Bronchial epithelial cell (primary cell): ENCODE results near the gene GABARAPL2. TPM values are rescaled to one million over a fixed set of nuclear protein-coding genes. Genes with fewer than 3 reads are reported as not detected.

Experiments
- DNase-seq: peaks from one replicate; pipeline ENCODE4 v3.0.0-alpha.2; 2010; ENCODE audit warnings: low read depth
- FAIRE-seq: peaks from 2 replicates; lab custom pipeline; 2011; peaks lifted over from hg19 to GRCh38; lab: Jason Lieb, UNC
- H3K27me3 ChIP-seq: 2 replicates; pipeline ENCODE4 v1.5.1; 2011; ENCODE audit warnings: low read length; ENCODE audit not compliant: control insufficient read depth, insufficient read depth
- H3K36me3 ChIP-seq: 2 replicates; pipeline ENCODE4 v1.5.1; 2011; ENCODE audit warnings: low read length; ENCODE audit not compliant: control insufficient read depth, insufficient read depth
- H3K4me3 ChIP-seq: 2 replicates; pipeline ENCODE4 v1.5.1; 2011; ENCODE audit warnings: mild to moderate bottlenecking, low read depth, low read length, control low read depth
- CTCF ChIP-seq: IDR thresholded peaks from 2 replicates; pipeline ENCODE4 v1.5.1; 2011; ENCODE audit warnings: mild to moderate bottlenecking, moderate library complexity, low read length, control low read depth, inconsistent platforms; ENCODE audit not compliant: insufficient read depth, severe bottlenecking
- total RNA-seq: library from RNA; depleted of rRNA; stranded (reverse); fragments of >200 nt; gene quantifications from 2 replicates; pipeline ENCODE4 v1.2.1, GENCODE V29; 2014

GABARAPL2 gene
- 27.6 and 32.0 TPM in 2 replicates for total RNA-seq

- no peak for TF ChIP-seq CTCF
- Histone ChIP-seq H3K4me3 (peak within 1 kb of the TSS; percentile 84), H3K27me3 (no peaks in the 10 kb centered on the region), H3K36me3 (peaks cover 6% of the 10 kb centered on the region)
- no peak for FAIRE-seq
- peak; percentile 61 for DNase-seq
These were observed at the start of gene GABARAPL2 for GRCh38 chr16:75566040-75566757. TSS of gene GABARAPL2 (plus strand) at chr16:75566379. CDS start at chr16:75566487, 108 bp downstream.

- DNase-seq: no peak
- no peak for FAIRE-seq
- no peak for TF ChIP-seq CTCF
- Histone ChIP-seq H3K27me3 (no peaks in the 10 kb centered on the region), H3K4me3 (no peak overlapping the region), H3K36me3 (no peaks in the 10 kb centered on the region)
These were observed 47.0 kb upstream of the GABARAPL2 start for GRCh38 chr16:75519175-75519574.

GRCh38 chr16:75526032-75526790, 40.0 kb upstream of the GABARAPL2 start:
- H3K36me3 ChIP-seq: no peaks in the 10 kb centered on the region
- no peak for FAIRE-seq
- no peak for DNase-seq
- no peak overlapping the region for H3K4me3 ChIP-seq
- H3K27me3 ChIP-seq: no peaks in the 10 kb centered on the region
- TF ChIP-seq CTCF: no peak

GRCh38 chr16:75527825-75528299, 38.3 kb upstream of the GABARAPL2 start:
- DNase-seq (no peak), FAIRE-seq (no peak)
- H3K36me3 ChIP-seq: no peaks in the 10 kb centered on the region
- H3K4me3 ChIP-seq: no peak overlapping the region
- TF ChIP-seq CTCF: no peak
- no peaks in the 10 kb centered on the region for H3K27me3 ChIP-seq

GRCh38 chr16:75529056-75529905, 36.9 kb upstream of the GABARAPL2 start:
- TF ChIP-seq CTCF: no peak
- H3K4me3 ChIP-seq: no peak overlapping the region
- no peak for DNase-seq
- no peaks in the 10 kb centered on the region for H3K36me3 ChIP-seq
- FAIRE-seq: no peak
- H3K27me3 ChIP-seq: no peaks in the 10 kb centered on the region
